Fibroblast of pulmonary artery (primary cell): ENCODE results near the gene TAMALIN.

Source experiments
- DNase-seq: peaks from one replicate; pipeline ENCODE4 v3.0.0-alpha.2; 2010; ENCODE audit warnings: low read depth
- H3K4me3 ChIP-seq: replicated peaks from 2 replicates; pipeline ENCODE4 v1.5.1; 2011; ENCODE audit warnings: low read depth, mild to moderate bottlenecking, control low read depth, low read length, moderate library complexity
- TF ChIP-seq, protein P1 (sequence below): IDR thresholded peaks from 2 replicates; pipeline ENCODE4 v1.5.1; 2011; ENCODE audit warnings: mild to moderate bottlenecking, control low read depth, low read length, inconsistent platforms; ENCODE audit errors: missing control alignments

Gene TAMALIN

DNA sequence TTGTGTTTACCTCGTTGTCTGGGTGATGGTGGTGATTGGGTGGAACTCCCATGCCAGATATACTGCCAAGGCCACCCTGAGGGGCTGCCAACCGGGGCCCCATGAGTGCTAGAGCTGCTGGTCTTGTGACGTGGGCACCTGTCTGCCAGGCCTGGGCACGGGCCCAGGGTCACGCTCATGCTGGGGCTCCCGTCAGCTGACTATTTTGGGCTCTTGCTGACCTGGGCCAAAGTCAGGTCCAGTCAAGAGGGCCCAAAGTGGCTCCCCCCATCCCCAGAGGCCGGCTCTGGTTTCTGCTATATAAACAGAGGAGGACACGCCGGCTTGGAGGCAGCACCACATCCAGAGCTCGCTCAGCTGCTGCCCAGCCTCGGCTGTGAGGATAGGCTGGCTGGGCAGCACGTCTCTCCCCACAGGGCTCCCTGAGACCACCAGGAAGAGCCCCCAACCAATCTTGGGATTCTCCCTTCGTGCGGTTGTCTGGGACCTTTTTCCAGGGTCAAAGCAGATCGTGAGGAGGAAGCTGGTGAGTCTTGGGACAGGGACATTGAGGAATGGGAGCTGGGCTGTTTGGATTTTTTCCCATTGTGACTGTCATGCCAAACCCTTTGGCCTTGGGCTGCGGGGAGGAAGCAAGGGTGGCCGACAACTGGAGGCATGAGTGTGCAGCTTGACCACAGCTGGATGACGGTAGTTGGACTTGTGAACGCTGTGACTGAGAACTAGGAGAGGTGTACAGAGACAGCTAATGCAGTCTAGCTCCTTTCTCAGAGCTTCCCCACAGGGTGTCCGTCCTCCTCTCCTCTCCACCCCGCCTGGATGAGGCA, 36.9 kb downstream of the TAMALIN start:
- TF ChIP-seq, protein P1, sequence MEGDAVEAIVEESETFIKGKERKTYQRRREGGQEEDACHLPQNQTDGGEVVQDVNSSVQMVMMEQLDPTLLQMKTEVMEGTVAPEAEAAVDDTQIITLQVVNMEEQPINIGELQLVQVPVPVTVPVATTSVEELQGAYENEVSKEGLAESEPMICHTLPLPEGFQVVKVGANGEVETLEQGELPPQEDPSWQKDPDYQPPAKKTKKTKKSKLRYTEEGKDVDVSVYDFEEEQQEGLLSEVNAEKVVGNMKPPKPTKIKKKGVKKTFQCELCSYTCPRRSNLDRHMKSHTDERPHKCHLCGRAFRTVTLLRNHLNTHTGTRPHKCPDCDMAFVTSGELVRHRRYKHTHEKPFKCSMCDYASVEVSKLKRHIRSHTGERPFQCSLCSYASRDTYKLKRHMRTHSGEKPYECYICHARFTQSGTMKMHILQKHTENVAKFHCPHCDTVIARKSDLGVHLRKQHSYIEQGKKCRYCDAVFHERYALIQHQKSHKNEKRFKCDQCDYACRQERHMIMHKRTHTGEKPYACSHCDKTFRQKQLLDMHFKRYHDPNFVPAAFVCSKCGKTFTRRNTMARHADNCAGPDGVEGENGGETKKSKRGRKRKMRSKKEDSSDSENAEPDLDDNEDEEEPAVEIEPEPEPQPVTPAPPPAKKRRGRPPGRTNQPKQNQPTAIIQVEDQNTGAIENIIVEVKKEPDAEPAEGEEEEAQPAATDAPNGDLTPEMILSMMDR = no peak
- peak; percentile 51 for DNase-seq
- H3K4me3 ChIP-seq = peak overlapping the region; percentile 5

DNA sequence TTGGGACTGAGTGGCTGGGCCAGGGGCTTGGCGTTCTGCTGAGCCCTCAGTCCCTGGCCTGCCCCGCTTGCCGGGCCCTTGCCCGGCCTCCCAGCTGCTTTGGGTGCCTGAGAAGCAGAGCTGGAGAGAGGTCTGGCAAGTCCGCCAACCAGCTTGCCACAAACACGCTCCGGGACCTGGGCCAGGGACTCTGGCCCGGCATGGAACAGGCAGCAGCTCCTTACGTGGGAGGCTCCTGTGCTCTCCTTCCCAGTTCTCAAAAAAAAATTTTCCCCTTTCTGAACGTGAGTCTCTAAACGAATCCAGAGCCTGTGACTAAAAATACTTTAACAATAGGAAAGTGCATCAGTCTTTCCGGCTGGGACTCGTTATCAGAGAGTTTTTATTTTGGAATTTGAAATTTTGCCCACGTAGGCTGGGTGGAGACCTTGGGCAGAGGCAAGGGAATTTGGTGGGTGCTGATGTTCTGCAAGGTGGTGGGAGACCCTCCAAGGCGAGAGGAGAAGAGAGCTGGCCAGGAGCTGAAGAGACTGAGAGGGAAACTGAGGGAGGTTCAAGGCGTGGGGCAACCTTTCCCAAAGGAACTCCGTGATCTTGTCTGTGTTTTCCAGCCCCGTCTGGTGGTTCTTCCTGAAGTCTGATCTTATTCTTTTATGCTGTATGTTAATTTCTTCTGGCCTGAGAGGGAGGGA, 37.7 kb downstream of the TAMALIN start:
- DNase-seq = peak; percentile 99
- TF ChIP-seq, protein P1 = no peak
- H3K4me3 ChIP-seq = no peak overlapping the region

DNA sequence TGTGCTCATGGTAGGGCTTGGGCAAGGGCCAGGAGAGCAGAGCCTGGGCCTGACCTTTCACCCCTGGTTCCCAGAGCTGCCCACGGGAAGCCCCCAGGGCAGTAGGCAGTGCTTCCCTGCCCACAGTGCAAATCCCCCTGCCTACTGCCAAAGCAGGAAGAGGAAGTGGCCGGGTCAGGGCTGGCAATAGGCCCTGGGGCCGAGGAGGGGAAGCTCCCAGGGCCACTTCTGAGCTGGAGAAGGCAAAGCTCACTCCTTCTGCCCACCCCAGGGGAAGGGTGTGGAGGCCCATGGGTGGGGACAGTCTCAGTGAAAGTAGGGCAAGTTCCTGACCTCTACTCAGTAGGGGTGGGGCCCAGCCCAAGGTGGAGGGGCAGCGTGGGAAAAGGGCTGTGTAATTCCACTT, 39.1 kb downstream of the TAMALIN start:
- TF ChIP-seq, protein P1 = no peak
- no peak overlapping the region for H3K4me3 ChIP-seq
- no peak for DNase-seq

DNA sequence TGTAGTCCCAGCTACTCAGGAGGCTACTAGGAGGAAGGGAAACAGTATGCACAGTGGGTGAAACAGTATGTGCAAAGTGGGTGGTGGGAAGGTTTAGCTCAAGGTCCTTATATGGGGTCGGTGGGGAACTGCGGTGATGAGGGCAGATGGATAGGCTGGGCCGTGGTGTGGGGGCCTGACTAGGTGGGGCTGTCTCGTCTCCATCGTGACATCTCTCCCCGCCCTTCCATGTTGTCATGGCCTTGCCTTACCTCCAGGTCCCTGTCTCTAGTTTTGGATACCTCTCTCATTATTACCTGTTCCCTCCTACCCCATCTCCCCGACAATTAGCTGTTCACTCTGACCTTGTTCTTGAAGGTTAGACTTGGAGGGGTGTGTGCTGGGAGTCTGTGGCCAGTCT, 40.1 kb downstream of the TAMALIN start:
- TF ChIP-seq, protein P1 = no peak
- H3K4me3 ChIP-seq = no peak overlapping the region
- no peak for DNase-seq

DNA sequence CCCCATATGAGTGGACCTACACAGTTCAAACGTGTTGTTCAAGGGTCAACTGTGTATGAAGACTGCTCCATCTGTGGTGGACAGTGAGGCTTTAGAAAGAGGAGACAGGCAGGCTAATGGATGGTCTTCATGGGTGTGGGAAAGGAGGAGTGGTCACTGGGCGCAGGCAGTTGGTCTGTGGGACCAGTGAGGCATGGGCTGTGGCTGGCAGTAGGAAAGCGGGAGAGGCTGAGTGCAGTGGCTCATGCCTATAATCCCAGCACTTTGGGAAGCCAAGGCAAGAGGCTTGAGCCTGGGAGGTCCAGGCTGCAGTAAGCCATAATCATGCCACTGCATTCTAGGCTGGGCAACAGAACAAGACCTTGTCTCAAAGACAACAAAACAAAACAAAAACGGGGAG, 42.5 kb downstream of the TAMALIN start:
- TF ChIP-seq, protein P1 = no peak
- DNase-seq = no peak
- H3K4me3 ChIP-seq = no peak overlapping the region

DNA sequence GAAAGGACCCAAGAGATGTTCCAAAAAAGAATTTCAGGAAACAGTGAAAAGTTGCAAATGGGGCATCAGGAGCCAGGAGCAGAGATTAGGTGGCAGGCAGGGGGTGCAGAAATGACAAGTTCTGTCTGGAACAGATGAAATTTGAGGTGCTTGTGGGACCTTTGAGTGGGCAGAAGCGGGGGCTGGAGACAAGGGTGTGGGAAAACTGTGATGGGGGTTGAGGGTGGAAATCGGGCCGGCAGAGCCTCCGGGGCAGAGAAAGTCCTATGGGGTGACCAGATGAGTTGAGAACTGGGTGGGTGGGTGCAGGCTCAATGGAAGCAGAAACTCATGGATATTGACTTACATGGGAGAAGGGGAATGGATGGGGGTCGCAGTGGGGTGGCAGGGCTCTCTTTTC, 42.9 kb downstream of the TAMALIN start:
- no peak overlapping the region for H3K4me3 ChIP-seq
- TF ChIP-seq, protein P1 = no peak
- no peak for DNase-seq
